Activated CD8-positive, alpha-beta T cell treated with anti-CD3 and anti-CD28 coated beads for 36 hours (primary cell): ENCODE data around the gene MLH3. TPM values are rescaled to one million over a fixed set of nuclear protein-coding genes. Genes with fewer than 3 reads are reported as not detected.

Experiments
- ATAC-seq: fragments of 200-7000 bp; cut with Tn5 transposase; one replicate; pipeline ENCODE4 v1.10.0; 2021; ENCODE audit warnings: mild to moderate bottlenecking, moderate library complexity
- CTCF ChIA-PET: fragments of 350-600 bp; sonication (Branson Sonifier 250); formaldehyde crosslinking; loops from one replicate; lab custom pipeline; 2021; ENCODE audit warnings: antibody characterized with exemption; lab: Charles Lee
- POLR2A ChIA-PET: fragments of 350-600 bp; sonication (Branson Sonifier 250); formaldehyde crosslinking; loops from one replicate; lab custom pipeline; 2021; ENCODE audit warnings: antibody characterized with exemption; lab: Charles Lee
- DNase-seq: peaks from one replicate; pipeline ENCODE4 v3.0.0-alpha.2; 2020
- H3K27ac Mint-ChIP-seq: one replicate; pipeline ENCODE4 v1.8.0; 2021; ENCODE audit warnings: mild to moderate bottlenecking, mixed read lengths
- H3K27me3 Mint-ChIP-seq: one replicate; pipeline ENCODE4 v1.8.0; 2021; ENCODE audit warnings: mixed read lengths
- H3K36me3 Mint-ChIP-seq: one replicate; pipeline ENCODE4 v1.8.0; 2021; ENCODE audit warnings: low read depth, mixed read lengths
- H3K4me1 Mint-ChIP-seq: one replicate; pipeline ENCODE4 v1.8.0; 2021; ENCODE audit warnings: low read depth, mixed read lengths
- H3K4me3 Mint-ChIP-seq: one replicate; pipeline ENCODE4 v1.8.0; 2021; ENCODE audit warnings: mild to moderate bottlenecking, moderate library complexity, mixed read lengths
- H3K9me3 Mint-ChIP-seq: one replicate; pipeline ENCODE4 v1.8.0; 2021; ENCODE audit warnings: mixed read lengths
- intact Hi-C: fragments of 100-400 bp; cut with micrococcal nuclease; formaldehyde crosslinking; loops from one replicate; pipeline ENCODE4 v1.10.0; 2022
- total RNA-seq, 2 experiments: library from RNA; stranded (reverse); gene quantifications; one replicate each; pipeline ENCODE4 v1.2.3, GENCODE V29; 2021
- TF ChIP-seq, protein P1 (sequence below): fragments of 200-600 bp; IDR thresholded peaks from one replicate; pipeline ENCODE4 v1.8.0; 2022; ENCODE audit warnings: antibody characterized with exemption, mild to moderate bottlenecking

MLH3 gene
- total RNA-seq, 2 experiments from 2014 or later, result 26.8 to 29.0 TPM

GRCh38 chr14:74979029-74979428 is 72.2 kb downstream of the MLH3 start:
- Mint-ChIP-seq H3K9me3 (no peaks in the 10 kb centered on the region), H3K4me3 (no peak overlapping the region), H3K27ac (no peak overlapping the region), H3K4me1 (no peaks in the 10 kb centered on the region), H3K36me3 (no peaks in the 10 kb centered on the region), H3K27me3 (no peaks in the 10 kb centered on the region)
- DNase-seq, result no peak
- ATAC-seq, result no peak
- CTCF ChIA-PET, result no interaction called here
- intact Hi-C loops, result no loop called here
- TF ChIP-seq, protein P1, sequence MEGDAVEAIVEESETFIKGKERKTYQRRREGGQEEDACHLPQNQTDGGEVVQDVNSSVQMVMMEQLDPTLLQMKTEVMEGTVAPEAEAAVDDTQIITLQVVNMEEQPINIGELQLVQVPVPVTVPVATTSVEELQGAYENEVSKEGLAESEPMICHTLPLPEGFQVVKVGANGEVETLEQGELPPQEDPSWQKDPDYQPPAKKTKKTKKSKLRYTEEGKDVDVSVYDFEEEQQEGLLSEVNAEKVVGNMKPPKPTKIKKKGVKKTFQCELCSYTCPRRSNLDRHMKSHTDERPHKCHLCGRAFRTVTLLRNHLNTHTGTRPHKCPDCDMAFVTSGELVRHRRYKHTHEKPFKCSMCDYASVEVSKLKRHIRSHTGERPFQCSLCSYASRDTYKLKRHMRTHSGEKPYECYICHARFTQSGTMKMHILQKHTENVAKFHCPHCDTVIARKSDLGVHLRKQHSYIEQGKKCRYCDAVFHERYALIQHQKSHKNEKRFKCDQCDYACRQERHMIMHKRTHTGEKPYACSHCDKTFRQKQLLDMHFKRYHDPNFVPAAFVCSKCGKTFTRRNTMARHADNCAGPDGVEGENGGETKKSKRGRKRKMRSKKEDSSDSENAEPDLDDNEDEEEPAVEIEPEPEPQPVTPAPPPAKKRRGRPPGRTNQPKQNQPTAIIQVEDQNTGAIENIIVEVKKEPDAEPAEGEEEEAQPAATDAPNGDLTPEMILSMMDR, result no peak
- POLR2A ChIA-PET, result no interaction called here

GRCh38 chr14:74978416-74978947 is 72.8 kb downstream of the MLH3 start:
- CTCF ChIA-PET, result no interaction called here
- Mint-ChIP-seq H3K36me3 (no peaks in the 10 kb centered on the region), H3K27me3 (no peaks in the 10 kb centered on the region), H3K4me1 (peaks cover 1% of the 10 kb centered on the region), H3K4me3 (no peak overlapping the region), H3K27ac (no peak overlapping the region), H3K9me3 (no peaks in the 10 kb centered on the region)
- DNase-seq, result no peak
- POLR2A ChIA-PET, result interaction anchor here (0.6 kb wide), 1 partner anchor 24 kb away, joined by 3 read pairs; the partner anchor contains the start of gene EIF2B2
- TF ChIP-seq, protein P1, result no peak
- ATAC-seq, result no peak
- intact Hi-C loops, result no loop called here

DNA sequence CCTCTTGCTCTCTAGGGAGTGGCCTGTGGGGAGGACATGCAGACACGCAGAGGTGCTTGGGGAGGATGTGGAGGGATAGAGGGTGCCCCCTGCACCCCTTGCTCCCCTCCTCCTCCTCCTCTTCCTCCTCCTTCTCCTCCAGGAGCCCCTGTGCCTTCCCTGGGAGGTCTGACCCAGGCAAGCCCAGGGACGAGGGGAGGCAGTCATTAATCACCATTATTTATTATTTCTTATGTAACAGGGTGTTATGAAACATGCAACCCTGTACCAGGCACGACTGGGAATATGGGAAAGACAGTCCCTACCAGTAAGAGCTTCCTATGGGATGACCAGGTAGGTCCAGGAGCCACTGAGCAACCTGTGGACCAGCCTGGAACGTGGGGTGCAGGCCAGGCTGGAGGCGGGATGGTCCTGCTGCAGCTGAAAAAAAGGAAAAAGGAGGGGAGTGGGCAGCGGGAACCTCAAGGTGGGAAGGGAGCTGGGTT is 73.3 kb downstream of the MLH3 start:
- DNase-seq (no peak), ATAC-seq (no peak)
- no peaks in the 10 kb centered on the region for H3K9me3 Mint-ChIP-seq
- no peaks in the 10 kb centered on the region for H3K36me3 Mint-ChIP-seq
- POLR2A ChIA-PET, result interaction anchor here (0.6 kb wide), 1 partner anchor 25 kb away, joined by 3 read pairs; the partner anchor contains the start of gene EIF2B2
- CTCF ChIA-PET, result no interaction called here
- H3K27ac Mint-ChIP-seq, result no peak overlapping the region
- H3K4me1 Mint-ChIP-seq, result peaks cover 1% of the 10 kb centered on the region
- TF ChIP-seq, protein P1, result no peak
- H3K27me3 Mint-ChIP-seq, result no peaks in the 10 kb centered on the region
- intact Hi-C loops, result no loop called here
- H3K4me3 Mint-ChIP-seq, result no peak overlapping the region

GRCh38 chr14:74977164-74977900 is 73.9 kb downstream of the MLH3 start:
- intact Hi-C loops, result no loop called here
- Mint-ChIP-seq H3K4me3 (no peak overlapping the region), H3K27ac (no peak overlapping the region), H3K9me3 (no peaks in the 10 kb centered on the region), H3K36me3 (no peaks in the 10 kb centered on the region), H3K4me1 (peaks cover 5% of the 10 kb centered on the region), H3K27me3 (no peaks in the 10 kb centered on the region)
- TF ChIP-seq, protein P1, result no peak
- CTCF ChIA-PET, result interaction anchor here (1.4 kb wide), 1 partner anchor 31 kb away, joined by 4 read pairs; no protein-coding TSS in a partner anchor
- DNase-seq (no peak), ATAC-seq (no peak)
- POLR2A ChIA-PET, result interaction anchor here (0.6 kb wide), 1 partner anchor 25 kb away, joined by 3 read pairs; the partner anchor contains the start of gene EIF2B2
